Neural cell (in vitro differentiated cells): ENCODE results near the gene COPB2. TPM values are rescaled to one million over a fixed set of nuclear protein-coding genes. Genes with fewer than 3 reads are reported as not detected.
A peak's percentile ranks its signal among the peaks of the same experiment; 100 is the strongest.

Experiments
- H2AFZ ChIP-seq: fragments of 200-600, 300-800 bp; sonication (generic), shearing (Covaris generic); 2 replicates; pipeline ENCODE4 v1.6.0; 2014; ENCODE audit warnings: low read depth, mild to moderate bottlenecking, antibody characterized with exemption, low read length, moderate library complexity
- H3F3A ChIP-seq: fragments of 200-600 bp; shearing (Covaris generic); 2 replicates; pipeline ENCODE4 v1.6.1; 2016; ENCODE audit warnings: mild to moderate bottlenecking, moderate library complexity, mixed read lengths, antibody characterized with exemption, low read length; ENCODE audit not compliant: insufficient read depth, poor library complexity, severe bottlenecking
- H3K27ac ChIP-seq: fragments of 200-600, 300-800 bp; sonication (generic), shearing (Covaris generic); 2 replicates; pipeline ENCODE4 v1.5.1; 2014; ENCODE audit warnings: mild to moderate bottlenecking, low read length, moderate library complexity
- H3K27me3 ChIP-seq: fragments of 300-800, 200-600 bp; sonication (generic), shearing (Covaris generic); 2 replicates; pipeline ENCODE4 v1.6.0; 2014; ENCODE audit warnings: mild to moderate bottlenecking, low read depth, low read length, moderate library complexity; ENCODE audit not compliant: insufficient read depth
- H3K36me3 ChIP-seq: fragments of 300-800, 200-600 bp; sonication (generic), shearing (Covaris generic); 2 replicates; pipeline ENCODE4 v1.5.1; 2014; ENCODE audit warnings: mild to moderate bottlenecking, antibody characterized with exemption, low read length, moderate library complexity; ENCODE audit not compliant: insufficient read depth
- H3K4me2 ChIP-seq: fragments of 300-800, 200-600 bp; sonication (generic), shearing (Covaris generic); 2 replicates; pipeline ENCODE4 v1.6.0; 2014; ENCODE audit warnings: mild to moderate bottlenecking, low read length
- H3K4me3 ChIP-seq: fragments of 300-800, 200-600 bp; sonication (generic), shearing (Covaris generic); 2 replicates; pipeline ENCODE4 v1.5.1; 2014; ENCODE audit warnings: mild to moderate bottlenecking, low read length, moderate library complexity
- H3K79me2 ChIP-seq: fragments of 200-600 bp; shearing (Covaris generic); replicated peaks from 2 replicates; pipeline ENCODE4 v1.6.0; 2014; ENCODE audit warnings: mild to moderate bottlenecking, low read length, moderate library complexity; ENCODE audit not compliant: insufficient read depth
- H3K9ac ChIP-seq: fragments of 300-800, 200-600 bp; sonication (generic), shearing (Covaris generic); 2 replicates; pipeline ENCODE4 v1.6.1; 2016; ENCODE audit warnings: mild to moderate bottlenecking, low read length, mixed read lengths
- H3K9me2 ChIP-seq: fragments of 200-600 bp; shearing (Covaris generic); 2 replicates; pipeline ENCODE4 v1.6.1; 2016; ENCODE audit warnings: mild to moderate bottlenecking, low read length, mixed read lengths; ENCODE audit not compliant: insufficient read depth
- H3K9me3 ChIP-seq: fragments of 200-600, 300-800 bp; sonication (generic), shearing (Covaris generic); 2 replicates; pipeline ENCODE4 v1.6.1; 2016; ENCODE audit warnings: mild to moderate bottlenecking, mixed run types, low read length, moderate library complexity, mixed read lengths
- H4K20me1 ChIP-seq: fragments of 200-600 bp; shearing (Covaris generic); 2 replicates; pipeline ENCODE4 v1.6.1; 2016; ENCODE audit warnings: mild to moderate bottlenecking, mixed run types; ENCODE audit not compliant: insufficient read depth
- CTCF ChIP-seq: fragments of 450-650 bp; IDR thresholded peaks from 2 replicates; pipeline ENCODE4 v1.5.1; 2014; ENCODE audit warnings: antibody characterized with exemption, mild to moderate bottlenecking, moderate library complexity; ENCODE audit not compliant: poor library complexity, severe bottlenecking
- EP300 ChIP-seq: fragments of 450-650 bp; conservative IDR thresholded peaks from 2 replicates; pipeline ENCODE4 v1.6.1; 2014; ENCODE audit warnings: antibody characterized with exemption, mild to moderate bottlenecking, moderate library complexity; ENCODE audit not compliant: poor library complexity, severe bottlenecking
- EZH2 ChIP-seq: fragments of 200-600, 300-800 bp; shearing (Covaris generic), sonication (generic); IDR thresholded peaks from 2 replicates; pipeline ENCODE4 v1.6.1; 2014; ENCODE audit warnings: antibody characterized with exemption, low read length, borderline replicate concordance, mild to moderate bottlenecking; ENCODE audit not compliant: insufficient read depth, poor library complexity, severe bottlenecking
- MXI1 ChIP-seq: fragments of 450-650 bp; conservative IDR thresholded peaks from 2 replicates; pipeline ENCODE4 v1.6.1; 2014; ENCODE audit warnings: antibody characterized with exemption, mild to moderate bottlenecking; ENCODE audit not compliant: poor library complexity, severe bottlenecking
- POLR2AphosphoS5 ChIP-seq: IDR thresholded peaks from 2 replicates; pipeline ENCODE4 v1.6.1; 2012
- RAD21 ChIP-seq: fragments of 450-650 bp; conservative IDR thresholded peaks from 2 replicates; pipeline ENCODE4 v1.6.1; 2014; ENCODE audit warnings: antibody characterized with exemption, mild to moderate bottlenecking, moderate library complexity
- REST ChIP-seq: IDR thresholded peaks from 2 replicates; pipeline ENCODE4 v1.6.1; 2012; ENCODE audit warnings: borderline replicate concordance
- SMC3 ChIP-seq: fragments of 450-650 bp; conservative IDR thresholded peaks from 2 replicates; pipeline ENCODE4 v1.6.1; 2014; ENCODE audit warnings: antibody characterized with exemption, mild to moderate bottlenecking, moderate library complexity; ENCODE audit not compliant: poor library complexity
- TAF1 ChIP-seq: IDR thresholded peaks from 2 replicates; pipeline ENCODE4 v1.6.1; 2012; ENCODE audit warnings: low read depth
- polyA plus RNA-seq: library from polyadenylated mRNA; depleted of rRNA; stranded (reverse); fragments of >200 nt; gene quantifications from 2 replicates; pipeline ENCODE4 v1.2.3, GENCODE V29; 2014

The COPB2 gene
- polyA plus RNA-seq, 1 donor from 2014 or later: 63.5 TPM

- TF ChIP-seq POLR2AphosphoS5 (no peak), CTCF (no peak), MXI1 (no peak), EZH2 (no peak), REST (no peak), SMC3 (no peak), RAD21 (no peak), TAF1 (no peak), EP300 (no peak)
- no peak overlapping the region for H3K27ac ChIP-seq
- H3K9ac ChIP-seq: no peak overlapping the region
Observed at GRCh38 chr3:139346771-139347170, 42.7 kb downstream of the COPB2 start.

DNA sequence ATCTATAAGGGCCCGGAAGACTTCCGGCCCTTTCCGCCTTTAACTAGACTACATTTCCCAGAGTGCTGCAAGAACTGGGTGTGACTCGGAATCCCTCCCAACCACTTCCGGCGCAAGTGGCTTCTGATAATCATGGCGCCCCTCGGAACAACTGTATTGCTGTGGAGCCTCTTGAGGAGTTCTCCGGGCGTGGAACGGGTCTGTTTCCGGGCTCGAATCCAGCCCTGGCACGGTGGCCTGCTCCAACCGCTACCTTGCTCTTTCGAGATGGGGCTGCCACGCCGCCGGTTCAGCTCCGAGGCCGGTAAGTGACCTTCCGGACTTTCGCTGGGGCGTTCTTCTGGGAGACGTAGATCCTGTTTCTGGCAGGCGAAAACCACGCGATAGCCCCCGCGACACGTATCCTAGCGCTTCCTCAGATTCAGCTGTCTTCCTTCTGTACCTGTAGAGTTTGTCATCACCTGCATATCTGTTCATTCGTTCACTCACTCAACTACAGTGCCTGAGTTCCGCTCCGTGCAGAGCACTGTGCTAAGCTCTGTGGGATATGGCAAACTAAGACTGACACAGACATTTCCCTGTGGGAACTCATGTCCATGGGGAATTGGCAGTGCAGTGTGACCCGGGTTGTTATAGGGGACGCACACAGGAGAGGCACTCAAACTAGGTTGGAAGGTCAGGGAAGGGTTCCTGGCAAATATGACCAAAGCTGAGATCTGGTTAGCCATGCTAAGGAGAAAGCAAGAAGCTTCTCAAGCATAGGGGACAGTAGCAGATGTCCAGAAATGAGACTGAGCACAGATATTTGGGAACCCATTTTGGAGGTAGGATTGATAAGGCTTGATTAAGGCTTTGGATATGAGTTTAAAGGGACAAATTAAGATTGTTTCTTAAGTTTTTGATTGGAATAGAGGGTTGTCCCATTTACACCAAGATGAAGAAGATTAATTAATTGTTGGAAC lies 45.3 kb downstream of the COPB2 start, which contains the start of gene MRPS22:
Gene MRPS22 (plus strand): TSS at position 126 of the 962 bp plus-strand sequence. CDS start 7 bp downstream, at position 133.
- TF ChIP-seq MXI1 (peak; percentile 82), TAF1 (peak; percentile 89), EZH2 (no peak), RAD21 (peak; percentile 12), REST (peak; percentile 83), POLR2AphosphoS5 (peak; percentile 80)
- Histone ChIP-seq H3K36me3 (no peaks in the 10 kb centered on the region), H3K4me2 (peak within 1 kb of the TSS; percentile 72), H3K9me3 (no peaks in the 10 kb centered on the region), H3K27me3 (no peaks in the 10 kb centered on the region), H3F3A (no peaks in the 10 kb centered on the region), H3K4me3 (peak within 1 kb of the TSS; percentile 71), H2AFZ (peak within 1 kb of the TSS; percentile 81), H4K20me1 (no peaks in the 10 kb centered on the region), H3K9me2 (no peaks in the 10 kb centered on the region), H3K79me2 (peaks cover 15% of the 10 kb centered on the region), H3K27ac (peak within 1 kb of the TSS; percentile 68), H3K9ac (peak within 1 kb of the TSS; percentile 73)

More at GRCh38 chr3:139346771-139347170, 42.7 kb downstream of the COPB2 start:
- H3K4me2 ChIP-seq: no peak overlapping the region
- H3K4me3 ChIP-seq: no peak overlapping the region
- peaks cover 8% of the 10 kb centered on the region for H3K36me3 ChIP-seq
- no peaks in the 10 kb centered on the region for H4K20me1 ChIP-seq
- no peaks in the 10 kb centered on the region for H3K9me3 ChIP-seq
- peaks cover 15% of the 10 kb centered on the region for H3K79me2 ChIP-seq
- H2AFZ ChIP-seq: no peak overlapping the region
- H3K9me2 ChIP-seq: no peaks in the 10 kb centered on the region
- no peaks in the 10 kb centered on the region for H3K27me3 ChIP-seq
- H3F3A ChIP-seq: no peaks in the 10 kb centered on the region
